ENCODE measurements around the gene NEK11. TPM values are rescaled to one million over a fixed set of nuclear protein-coding genes. Genes with fewer than 3 reads are reported as not detected.

Gene NEK11
- total and polyA plus RNA-seq, 8 donors, result 0.45 to 24.2 (median 2.3) TPM; not detected in 1

- Histone ChIP-seq H3K9me3 (no peaks in the 10 kb centered on the region), H3K4me1 (no peaks in the 10 kb centered on the region), H3K36me3 (no peaks in the 10 kb centered on the region), H3K27ac (no peak overlapping the region), H3K27me3 (no peaks in the 10 kb centered on the region), H3K4me3 (no peak overlapping the region)
- 93 to 100% (median 96%) methylated on average over 1 of the region's 1 CpG for WGBS, 5 donors
- intact Hi-C loops (cut with DNase I; ENCODE audit: low total_unique reads), result no loop called here
- TF ChIP-seq POLR2AphosphoS5 (IDR thresholded peaks at IDR 0.05), result no peak
- TF ChIP-seq CTCF (IDR thresholded peaks at IDR 0.05), result no peak
- no peak for TF ChIP-seq EP300 (IDR thresholded peaks at IDR 0.05)
- no peak for TF ChIP-seq POLR2A (IDR thresholded peaks at IDR 0.05)
- DNase-seq, result no peak
Observed at GRCh38 chr3:131081224-131081623, 54.5 kb downstream of the NEK11 start.

GRCh38 chr3:131082246-131082645, 55.6 kb downstream of the NEK11 start:
- Histone ChIP-seq H3K4me1 (no peaks in the 10 kb centered on the region), H3K27ac (no peak overlapping the region), H3K36me3 (no peaks in the 10 kb centered on the region), H3K9me3 (no peaks in the 10 kb centered on the region), H3K4me3 (no peak overlapping the region), H3K27me3 (no peaks in the 10 kb centered on the region)
- intact Hi-C loops (cut with DNase I; ENCODE audit: low total_unique reads), result no loop called here
- no peak for TF ChIP-seq POLR2AphosphoS5 (IDR thresholded peaks at IDR 0.05)
- TF ChIP-seq EP300 (IDR thresholded peaks at IDR 0.05), result no peak
- no peak for TF ChIP-seq POLR2A (IDR thresholded peaks at IDR 0.05)
- TF ChIP-seq CTCF (IDR thresholded peaks at IDR 0.05), result no peak
- DNase-seq, result no peak
- 96 to 99% (median 97%) methylated on average over 4 of the region's 4 CpGs for WGBS, 5 donors

GRCh38 chr3:131082871-131083863, 56.5 kb downstream of the NEK11 start:
- Histone ChIP-seq H3K27ac (no peak overlapping the region), H3K4me1 (no peaks in the 10 kb centered on the region), H3K27me3 (no peaks in the 10 kb centered on the region), H3K36me3 (no peaks in the 10 kb centered on the region), H3K9me3 (no peaks in the 10 kb centered on the region), H3K4me3 (no peak overlapping the region)
- peak; percentile 34 to 83 for DNase-seq
- no peak for TF ChIP-seq POLR2A (IDR thresholded peaks at IDR 0.05)
- TF ChIP-seq POLR2AphosphoS5 (IDR thresholded peaks at IDR 0.05), result no peak
- no peak for TF ChIP-seq EP300 (IDR thresholded peaks at IDR 0.05)
- TF ChIP-seq CTCF (IDR thresholded peaks at IDR 0.05), result no peak
- WGBS, 5 donors, result 27 to 37% (median 30%) methylated on average over 5 of the region's 5 CpGs
- intact Hi-C loops (cut with DNase I; ENCODE audit: low total_unique reads), result no loop called here

- intact Hi-C loops (cut with DNase I; ENCODE audit: low total_unique reads), result no loop called here
- no peaks in the 10 kb centered on the region for H3K4me1 ChIP-seq
- H3K27ac ChIP-seq, result no peak overlapping the region
- no peaks in the 10 kb centered on the region for H3K9me3 ChIP-seq
- no peak for DNase-seq
- no peak for TF ChIP-seq EP300 (IDR thresholded peaks at IDR 0.05)
- TF ChIP-seq POLR2A (IDR thresholded peaks at IDR 0.05), result no peak
- TF ChIP-seq POLR2AphosphoS5 (IDR thresholded peaks at IDR 0.05), result no peak
- no peak for TF ChIP-seq CTCF (IDR thresholded peaks at IDR 0.05)
- 76 to 93% (median 83%) methylated on average over 3 of the region's 3 CpGs for WGBS, 5 donors
- no peaks in the 10 kb centered on the region for H3K27me3 ChIP-seq
- H3K36me3 ChIP-seq, result no peaks in the 10 kb centered on the region
- no peak overlapping the region for H3K4me3 ChIP-seq
Observed at GRCh38 chr3:131091768-131092167, 65.1 kb downstream of the NEK11 start.
